GM19438 (cell line): Measurements from ENCODE around the gene MCRS1.

Experiments
- ATAC-seq: cut with Tn5 transposase; IDR thresholded peaks from one replicate; pipeline ENCODE4 v1.9.1; 2021; ENCODE audit warnings: low read depth; ENCODE audit not compliant: unreplicated experiment

The MCRS1 gene

DNA sequence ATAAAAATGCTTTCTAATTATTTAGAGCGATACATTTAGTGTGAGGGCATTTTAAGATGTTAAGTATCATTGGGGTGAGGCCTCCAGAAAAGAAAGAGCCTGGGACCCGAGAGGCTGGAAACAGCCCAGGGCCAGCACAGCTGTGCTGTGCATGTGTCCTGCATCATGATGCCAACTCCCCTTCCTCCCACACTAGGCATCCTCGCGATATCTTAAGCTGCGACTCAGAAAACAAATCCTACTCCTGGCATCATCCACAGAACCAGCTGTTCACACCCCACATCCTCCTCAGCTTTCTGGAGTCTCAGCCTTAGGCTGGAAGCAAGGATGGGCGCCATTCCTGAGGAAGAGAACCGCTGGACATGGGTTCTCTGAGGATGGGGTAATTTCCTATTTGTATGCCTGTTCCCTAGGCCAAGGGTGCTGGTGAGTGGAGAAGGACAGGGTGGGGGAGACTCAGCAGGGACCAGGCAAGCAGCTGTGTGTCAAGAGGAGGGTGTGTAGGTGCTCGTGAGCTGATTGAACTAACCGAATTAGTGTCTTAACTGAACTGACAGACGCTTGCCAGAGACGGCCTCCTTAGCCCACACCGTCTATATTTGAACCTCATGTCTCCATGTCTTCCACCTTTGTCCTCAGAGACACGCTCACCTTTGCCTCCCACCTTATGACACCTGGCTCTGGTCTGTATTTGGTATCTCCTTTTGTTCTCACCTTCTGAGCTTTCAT lies 15.6 kb upstream of the MCRS1 start:
- ATAC-seq: no peak

DNA sequence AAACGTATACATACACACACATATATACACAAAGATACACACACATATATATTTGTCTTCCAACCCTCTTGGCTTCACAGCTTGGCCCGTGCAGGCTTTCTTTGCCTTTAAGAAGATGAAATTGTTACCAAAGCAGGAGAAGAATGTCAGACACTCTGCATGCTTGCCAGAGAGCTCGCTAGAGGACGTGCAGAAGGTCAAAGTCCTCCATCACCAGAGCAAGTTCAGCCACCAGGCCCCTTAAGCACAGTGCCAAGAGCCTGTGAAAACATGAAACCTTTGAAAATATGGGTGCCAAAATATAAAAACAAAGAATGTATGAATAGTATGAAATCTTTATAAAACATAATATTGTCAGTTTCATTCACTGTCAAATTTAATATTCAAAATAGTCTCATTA lies 14.9 kb upstream of the MCRS1 start:
- no peak for ATAC-seq

- no peak for ATAC-seq
These were observed 14.3 kb upstream of the MCRS1 start for GRCh38 chr12:49582201-49582600.

GRCh38 chr12:49580572-49581535 lies 12.9 kb upstream of the MCRS1 start:
- ATAC-seq: no peak

DNA sequence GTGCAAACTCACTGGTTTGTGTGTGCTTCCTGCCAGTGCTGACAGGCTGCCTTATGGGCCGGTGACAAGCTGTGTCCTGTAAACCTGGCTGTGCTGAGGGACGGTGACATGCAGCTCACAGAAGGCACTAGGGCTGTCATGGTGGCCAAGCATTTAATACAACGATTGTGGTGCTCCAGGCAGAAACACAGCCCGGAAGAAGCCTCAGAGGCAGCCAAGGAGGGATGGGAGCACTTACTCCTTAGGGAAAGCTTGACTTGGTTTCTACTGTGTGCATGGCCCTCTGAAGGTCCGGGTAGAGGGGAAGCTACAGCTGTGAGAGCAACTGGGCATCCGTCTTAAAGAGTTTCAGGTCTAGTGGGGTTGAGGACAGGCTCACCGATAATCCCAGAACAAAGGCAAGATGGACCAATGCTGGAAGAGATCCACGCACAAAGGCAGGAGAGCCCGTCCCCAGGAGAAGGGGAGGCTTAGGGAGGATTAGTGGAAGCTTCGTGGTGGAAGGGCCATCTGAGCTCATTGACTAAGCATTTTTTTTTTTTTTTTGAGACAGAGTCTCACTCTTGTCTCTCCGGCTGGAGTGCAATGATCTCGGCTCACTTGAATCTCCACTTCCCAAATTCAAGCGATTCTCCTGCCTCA lies 10.7 kb upstream of the MCRS1 start:
- no peak for ATAC-seq

DNA sequence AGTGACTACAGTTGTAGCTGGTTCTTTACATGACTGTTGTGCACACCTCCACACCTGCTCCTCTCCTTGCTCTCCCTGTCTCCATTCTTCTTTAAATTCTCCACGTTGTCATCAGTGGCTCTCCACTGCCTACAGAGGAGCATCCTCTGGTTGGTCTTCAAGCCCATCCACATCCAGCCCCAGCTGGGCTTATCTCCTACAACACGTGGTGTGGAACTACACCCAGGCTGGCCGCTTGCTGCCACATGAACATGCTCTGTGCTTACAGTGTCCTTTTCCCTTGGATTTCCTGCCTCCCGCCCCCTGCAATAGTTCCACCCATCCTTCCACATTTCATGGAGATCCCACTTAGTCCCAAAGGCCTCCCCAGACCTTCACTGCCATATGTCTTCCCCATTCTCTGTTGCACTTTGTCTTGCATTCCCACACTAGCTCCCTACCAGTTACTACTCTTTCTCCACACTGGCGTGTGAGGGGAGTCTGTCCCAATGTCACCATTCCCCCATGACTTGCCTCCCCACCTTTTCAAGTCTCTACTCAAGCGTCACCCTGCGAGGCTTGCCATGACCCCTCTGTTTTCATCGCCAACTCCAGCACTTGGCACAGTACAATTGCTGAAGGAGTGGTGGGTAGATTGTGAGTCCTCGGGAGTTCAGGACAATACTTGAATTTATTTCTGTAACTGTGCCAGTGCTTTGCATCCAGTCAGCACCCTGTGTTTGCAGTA lies 9.8 kb upstream of the MCRS1 start:
- no peak for ATAC-seq

DNA sequence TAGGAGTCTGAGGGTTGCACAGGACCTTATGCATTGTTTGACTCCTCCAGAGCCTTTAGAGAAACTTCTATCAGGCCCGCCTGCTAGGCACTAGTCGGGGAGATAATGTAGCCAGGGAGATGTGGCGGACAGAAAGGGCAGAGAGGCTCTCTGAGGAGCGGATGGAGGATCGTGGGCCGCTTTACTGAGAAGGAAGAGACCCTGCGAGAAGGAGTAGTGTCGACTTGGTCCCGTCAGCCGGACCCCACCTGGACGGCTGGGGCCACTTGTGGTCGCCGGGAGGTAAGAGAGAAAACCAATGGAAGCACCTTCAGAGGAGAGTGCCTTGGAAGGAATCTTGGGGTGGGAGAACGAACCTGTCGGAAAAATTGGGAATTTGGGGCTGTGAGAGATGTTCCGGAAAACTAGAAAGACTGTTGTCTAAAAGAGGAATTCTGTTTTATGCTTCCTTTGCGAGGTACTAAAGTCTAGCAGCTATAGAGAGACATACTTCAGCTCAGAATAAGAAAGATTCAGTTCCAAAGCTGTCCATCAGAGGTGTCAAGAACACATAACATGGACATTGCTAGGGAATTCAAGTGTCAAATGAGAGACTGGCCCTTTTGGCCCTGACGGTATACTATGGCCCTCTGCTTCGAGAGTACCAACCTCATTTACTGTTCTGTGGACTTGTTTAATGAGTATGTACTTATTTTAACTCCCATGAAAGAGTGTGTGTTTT lies 660 bp upstream of the MCRS1 start:
- no peak for ATAC-seq

DNA sequence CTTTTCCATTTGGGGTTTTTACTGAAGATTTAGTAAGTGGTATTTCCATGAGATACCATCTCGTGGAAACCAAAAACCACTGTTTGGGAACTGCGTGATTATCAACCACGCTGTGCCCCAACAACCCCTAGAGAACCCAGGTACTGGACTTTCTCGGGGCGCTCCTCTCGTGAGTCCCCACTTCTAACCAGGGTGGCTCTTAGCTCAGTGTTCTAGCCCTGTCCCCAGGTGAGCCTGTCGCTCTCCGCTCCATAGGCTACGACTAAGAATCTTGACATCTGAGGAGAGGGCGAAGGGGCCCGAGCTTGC lies 686 bp downstream of the MCRS1 start:
- ATAC-seq: no peak

- no peak for ATAC-seq
These were observed 1.6 kb downstream of the MCRS1 start for GRCh38 chr12:49566361-49566760.

DNA sequence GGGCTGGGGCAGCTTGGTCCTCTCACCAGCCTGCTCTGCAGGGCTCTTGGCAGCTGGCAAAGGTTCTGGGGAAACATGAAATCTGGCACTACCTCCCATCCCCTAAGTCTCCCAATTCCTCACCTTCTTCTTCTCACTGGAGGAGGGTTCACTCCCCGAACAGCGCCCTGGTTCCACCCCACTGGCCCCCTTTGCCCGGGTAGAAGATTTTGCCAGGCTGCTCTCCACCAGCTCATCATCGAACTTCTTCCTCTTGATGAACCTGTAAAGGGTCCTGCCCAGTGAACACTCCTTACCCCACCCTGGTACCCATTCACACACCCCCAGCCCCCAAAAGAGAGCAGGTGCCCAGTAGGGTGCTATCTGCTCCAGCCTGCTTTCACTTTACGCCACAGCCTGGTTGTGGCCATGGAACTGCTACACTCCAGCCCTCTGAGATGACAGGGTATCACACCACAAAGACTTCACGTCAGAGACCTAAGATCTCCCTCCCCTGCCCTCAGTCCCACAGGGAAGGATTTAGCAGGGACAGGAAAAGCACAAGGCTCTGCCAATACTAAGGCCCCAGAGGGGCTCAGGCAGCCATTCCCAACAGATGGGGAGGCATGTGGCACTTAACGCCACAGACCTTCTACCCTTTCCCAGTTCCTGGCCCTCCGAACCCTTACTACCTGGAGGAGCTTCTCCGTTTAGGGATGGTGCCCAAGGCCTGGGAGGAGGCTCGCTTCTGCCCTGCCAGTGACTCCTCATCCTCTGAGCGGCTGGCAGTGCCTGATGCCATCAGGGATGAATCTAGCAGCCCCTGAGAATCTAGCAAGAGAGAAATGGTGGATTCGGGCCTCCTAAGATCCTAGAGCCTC lies 2.3 kb downstream of the MCRS1 start:
- ATAC-seq: no peak

- ATAC-seq: no peak
These were observed 3.1 kb downstream of the MCRS1 start for GRCh38 chr12:49564686-49565405.

DNA sequence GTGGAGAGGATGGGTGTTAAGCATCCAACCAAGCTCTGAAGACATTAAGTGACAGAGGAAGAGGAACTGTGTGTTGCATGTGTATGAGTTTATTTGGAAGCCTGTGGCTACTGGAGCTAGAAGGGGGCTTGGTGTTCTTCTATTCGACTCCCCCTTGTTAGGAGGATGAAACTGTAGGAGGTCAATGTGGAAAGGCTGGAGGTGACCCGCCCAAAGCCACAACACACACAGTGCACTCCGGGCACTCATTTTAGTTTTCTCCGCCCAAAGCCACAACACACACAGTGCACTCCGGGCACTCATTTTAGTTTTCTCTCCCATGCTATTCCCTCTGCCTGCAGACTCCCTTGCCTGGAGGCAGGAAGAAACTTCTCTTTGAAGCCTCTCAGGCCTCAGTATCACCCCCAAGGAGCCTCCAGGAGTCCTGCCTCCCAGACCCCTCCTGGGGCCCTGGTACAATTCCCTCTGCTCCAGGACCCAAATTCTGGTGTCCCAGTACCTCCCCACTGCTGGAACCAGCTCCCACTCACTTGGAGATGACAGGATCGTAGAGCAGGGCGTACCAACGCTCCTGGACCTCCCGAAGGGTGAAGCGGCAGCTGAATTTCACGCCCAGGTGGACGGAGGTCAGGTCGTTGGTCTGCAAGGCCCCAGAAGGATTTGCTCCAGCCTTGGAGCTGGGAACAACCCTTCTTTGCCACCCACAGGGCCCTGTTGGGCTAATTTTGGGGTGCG lies 3.8 kb downstream of the MCRS1 start:
- no peak for ATAC-seq

- no peak for ATAC-seq
These were observed 5.1 kb downstream of the MCRS1 start for GRCh38 chr12:49562831-49563230.

DNA sequence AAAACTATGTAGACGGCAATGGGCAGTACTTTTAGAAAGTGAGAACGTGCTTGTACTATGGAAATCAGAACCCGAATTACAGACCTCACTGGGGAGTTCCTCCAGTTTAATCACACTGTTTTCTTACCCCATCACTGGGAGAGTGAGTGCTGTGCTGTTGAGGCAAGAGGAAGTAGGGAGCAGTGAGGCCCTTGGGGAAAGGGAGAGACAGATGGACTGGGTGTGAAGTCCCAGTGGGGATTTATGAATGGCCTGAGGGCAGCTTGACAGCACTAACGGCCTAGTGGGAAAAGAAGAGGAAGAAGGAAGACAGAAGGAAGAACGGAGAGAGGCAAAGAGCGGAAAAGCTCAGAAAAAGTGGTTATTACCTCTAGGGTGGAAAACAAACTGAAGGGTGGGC lies 5.7 kb downstream of the MCRS1 start:
- no peak for ATAC-seq

- no peak for ATAC-seq
These were observed 7.2 kb downstream of the MCRS1 start for GRCh38 chr12:49560695-49561094.

DNA sequence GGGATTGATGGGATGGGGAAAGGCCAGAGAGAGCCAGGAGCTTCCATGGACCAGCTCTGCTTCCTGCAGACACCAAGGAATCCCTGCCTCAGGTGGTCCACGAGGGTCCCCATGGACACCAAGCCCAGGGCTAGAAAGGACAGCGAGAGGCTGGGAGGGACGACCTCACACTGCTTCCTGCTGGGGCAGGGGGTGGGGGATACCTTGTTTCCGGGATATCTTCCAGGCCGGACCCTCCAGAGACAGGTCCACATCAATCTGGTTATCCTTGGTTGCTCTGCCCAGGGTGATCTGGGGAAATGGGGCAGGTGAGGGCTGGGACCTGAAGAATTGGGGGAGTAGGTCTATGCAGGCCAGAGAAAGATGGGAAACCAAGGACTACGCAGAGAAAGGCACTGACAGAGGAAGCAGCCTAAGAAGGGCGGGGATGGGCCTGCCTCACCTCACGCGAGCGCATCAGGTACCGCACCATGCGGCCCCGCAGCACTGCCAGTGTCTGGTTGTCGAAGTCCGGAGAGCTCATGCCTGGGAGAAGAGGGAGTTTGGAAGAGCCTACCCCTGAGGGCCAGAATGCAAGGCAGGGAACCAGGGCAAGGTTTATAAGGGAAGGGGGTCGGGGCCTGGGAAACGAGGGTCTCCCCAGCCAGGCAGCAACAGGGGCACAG lies 8.8 kb downstream of the MCRS1 start:
- no peak for ATAC-seq

GRCh38 chr12:49558526-49558925 lies 9.4 kb downstream of the MCRS1 start:
- ATAC-seq: no peak

- ATAC-seq: no peak
These were observed 10.1 kb downstream of the MCRS1 start for GRCh38 chr12:49557917-49558215.
